ENCODE measurements around the gene SGMS1.
"Not testable (repeated sequence)": the region's sequence is repeated elsewhere in the genome, so short reads cannot be mapped to it uniquely, and the experiment has no call there.

Gene SGMS1

GRCh38 chr10:50582046-50582445 is 41.7 kb downstream of the SGMS1 start:
- no peak for DNase-seq (ENCODE audit: low spot score)

GRCh38 chr10:50580262-50580891 is 43.4 kb downstream of the SGMS1 start:
- no peak for DNase-seq (ENCODE audit: low spot score)

- no peak for DNase-seq (ENCODE audit: low spot score)
Measured at GRCh38 chr10:50579491-50580261, 44.1 kb downstream of the SGMS1 start.

- DNase-seq (ENCODE audit: low spot score): no peak
Measured at GRCh38 chr10:50578949-50579348, 44.8 kb downstream of the SGMS1 start.

- DNase-seq (ENCODE audit: low spot score): no peak
Measured at GRCh38 chr10:50577681-50578350, 45.9 kb downstream of the SGMS1 start.

- no peak for DNase-seq (ENCODE audit: low spot score)
Measured at GRCh38 chr10:50577010-50577409, 46.7 kb downstream of the SGMS1 start.

GRCh38 chr10:50576245-50576815 is 47.4 kb downstream of the SGMS1 start:
- peak; percentile 51 for DNase-seq (ENCODE audit: low spot score)

GRCh38 chr10:50575477-50576244 is 48.1 kb downstream of the SGMS1 start:
- DNase-seq (ENCODE audit: low spot score): no peak

- no peak for DNase-seq (ENCODE audit: low spot score)
Measured at GRCh38 chr10:50574931-50575330, 48.8 kb downstream of the SGMS1 start.

GRCh38 chr10:50574305-50574704 is 49.5 kb downstream of the SGMS1 start:
- DNase-seq (ENCODE audit: low spot score): no peak

GRCh38 chr10:50572017-50572491 is 51.7 kb downstream of the SGMS1 start:
- no peak for DNase-seq (ENCODE audit: low spot score)

GRCh38 chr10:50568750-50569149 is 55.0 kb downstream of the SGMS1 start:
- not testable (repeated sequence) for DNase-seq (ENCODE audit: low spot score)

GRCh38 chr10:50567384-50567783 is 56.4 kb downstream of the SGMS1 start:
- no peak for DNase-seq (ENCODE audit: low spot score)

GRCh38 chr10:50566150-50566549 is 57.6 kb downstream of the SGMS1 start:
- DNase-seq (ENCODE audit: low spot score): no peak

- no peak for DNase-seq (ENCODE audit: low spot score)
Measured at GRCh38 chr10:50565301-50566083, 58.3 kb downstream of the SGMS1 start.

- DNase-seq (ENCODE audit: low spot score): no peak
Measured at GRCh38 chr10:50563906-50564305, 59.9 kb downstream of the SGMS1 start.

GRCh38 chr10:50561816-50562215 is 61.9 kb downstream of the SGMS1 start:
- peak; percentile 16 for DNase-seq (ENCODE audit: low spot score)

- peak; percentile 87 for DNase-seq (ENCODE audit: low spot score)
Measured at GRCh38 chr10:50561266-50561665, 62.5 kb downstream of the SGMS1 start.

- DNase-seq (ENCODE audit: low spot score): no peak
Measured at GRCh38 chr10:50560370-50560769, 63.4 kb downstream of the SGMS1 start.

GRCh38 chr10:50558371-50558770 is 65.4 kb downstream of the SGMS1 start:
- DNase-seq (ENCODE audit: low spot score): peak; percentile 18

- DNase-seq (ENCODE audit: low spot score): no peak
Measured at GRCh38 chr10:50557130-50557682, 66.5 kb downstream of the SGMS1 start.
